ENCODE data around the gene PCGF3. TPM values are rescaled to one million over a fixed set of nuclear protein-coding genes. Genes with fewer than 3 reads are reported as not detected.
A peak's percentile ranks its signal among the peaks of the same experiment; 100 is the strongest.

PCGF3 gene
- total RNA-seq (2014; rRNA removed; shearing (Covaris generic)) = 28.4 and 29.9 TPM in 2 replicates
- polyA plus RNA-seq (2014; cell fraction: nucleus; rRNA removed) = 55.7 and 99.7 TPM in 2 replicates

- peak; percentile 92 for DNase-seq (ENCODE audit: extremely low read depth, low read depth)
Measured at GRCh38 chr4:705278-706082, at the start of gene PCGF3. Gene PCGF3 (plus strand): TSS chr4:705832. CDS start chr4:733681, 27,849 bp downstream.

GRCh38 chr4:656436-657337 lies 48.9 kb upstream of the PCGF3 start:
- DNase-seq (ENCODE audit: extremely low read depth, low read depth) = no peak

- no peak for DNase-seq (ENCODE audit: extremely low read depth, low read depth)
Measured at GRCh38 chr4:657338-657833, 48.2 kb upstream of the PCGF3 start.

GRCh38 chr4:657834-658667 lies 47.6 kb upstream of the PCGF3 start:
- DNase-seq (ENCODE audit: extremely low read depth, low read depth) = no peak

GRCh38 chr4:658681-659667 lies 46.7 kb upstream of the PCGF3 start:
- DNase-seq (ENCODE audit: extremely low read depth, low read depth) = no peak

- DNase-seq (ENCODE audit: extremely low read depth, low read depth) = no peak
Measured at GRCh38 chr4:659851-660250, 45.8 kb upstream of the PCGF3 start.

- DNase-seq (ENCODE audit: extremely low read depth, low read depth) = no peak
Measured at GRCh38 chr4:660401-660800, 45.2 kb upstream of the PCGF3 start.

- no peak for DNase-seq (ENCODE audit: extremely low read depth, low read depth)
Measured at GRCh38 chr4:661231-661630, 44.4 kb upstream of the PCGF3 start.

- DNase-seq (ENCODE audit: extremely low read depth, low read depth) = no peak
Measured at GRCh38 chr4:661881-662761, 43.5 kb upstream of the PCGF3 start.

- no peak for DNase-seq (ENCODE audit: extremely low read depth, low read depth)
Measured at GRCh38 chr4:663046-663437, 42.6 kb upstream of the PCGF3 start.

GRCh38 chr4:663438-664428 lies 41.9 kb upstream of the PCGF3 start:
- DNase-seq (ENCODE audit: extremely low read depth, low read depth) = no peak

GRCh38 chr4:664713-665231 lies 40.9 kb upstream of the PCGF3 start:
- no peak for DNase-seq (ENCODE audit: extremely low read depth, low read depth)

GRCh38 chr4:665381-665750 lies 40.3 kb upstream of the PCGF3 start:
- no peak for DNase-seq (ENCODE audit: extremely low read depth, low read depth)

GRCh38 chr4:665751-666435 lies 39.7 kb upstream of the PCGF3 start:
- no peak for DNase-seq (ENCODE audit: extremely low read depth, low read depth)

GRCh38 chr4:666436-666810 lies 39.2 kb upstream of the PCGF3 start:
- no peak for DNase-seq (ENCODE audit: extremely low read depth, low read depth)

GRCh38 chr4:666822-667544 lies 38.6 kb upstream of the PCGF3 start:
- DNase-seq (ENCODE audit: extremely low read depth, low read depth) = no peak

All from NCI-H460 (cell line).